NCI-H1417 treated with DMSO at 0.1 percent for 48 hours (cell line): ENCODE results near the gene RITA1.
"Not testable (repeated sequence)": the region's sequence is repeated elsewhere in the genome, so short reads cannot be mapped to it uniquely, and the experiment has no call there.

Source experiments
- DNase-seq: peaks from one replicate; lab custom pipeline; 2025; lab: John Stamatoyannopoulos, UW

RITA1 gene

DNA sequence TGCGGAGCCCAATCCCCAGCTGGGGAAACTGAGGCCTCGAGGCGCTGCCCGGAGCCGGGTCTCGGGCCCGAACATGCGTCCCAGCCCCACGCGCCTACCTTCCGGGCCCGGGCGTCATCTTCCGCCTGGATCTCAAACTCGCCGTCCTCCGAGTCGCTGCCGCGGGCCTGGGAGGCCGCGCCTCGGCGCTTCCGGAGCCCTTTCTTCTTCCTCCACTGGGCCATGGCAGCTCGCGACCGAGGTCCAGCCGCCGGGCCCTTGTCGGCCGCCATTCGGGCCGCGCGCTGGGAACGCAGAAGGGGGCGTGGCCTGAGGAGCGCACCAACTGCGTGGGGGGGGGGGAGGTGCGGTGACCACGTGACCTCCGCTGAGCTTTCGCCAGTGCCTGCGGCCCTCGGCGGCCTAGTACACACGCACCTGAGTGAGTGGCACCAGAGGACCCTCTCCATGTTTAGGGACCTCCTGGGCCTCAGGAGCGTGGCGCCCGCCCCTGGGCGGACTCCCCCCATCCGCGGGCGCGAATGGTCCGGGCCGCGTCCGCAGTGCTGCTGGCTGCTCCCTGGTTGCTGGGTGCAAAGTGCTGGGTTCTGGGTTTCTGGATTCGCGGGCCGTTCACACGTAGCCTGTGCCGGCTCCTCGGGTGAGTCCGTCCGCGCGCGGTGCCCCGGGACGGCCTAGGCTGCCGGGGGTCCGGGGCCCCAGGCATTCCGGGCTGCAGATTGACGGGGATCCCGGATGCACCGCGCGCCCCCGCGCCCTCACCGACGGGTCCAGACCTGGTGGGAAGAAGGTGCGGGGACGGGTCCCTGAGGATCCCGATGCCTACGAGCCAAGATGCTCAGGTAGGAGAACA lies at the start of gene RITA1, which contains the start of gene DDX54:
Gene RITA1 (plus strand): TSS at position 542 of the 853 bp plus-strand sequence. CDS start 1,026 bp downstream, outside the sequence.
Gene DDX54 (minus strand): TSS at position 299 of the 853 bp plus-strand sequence. CDS start 27 bp downstream, at position 272.
- peak; percentile 27 for DNase-seq

- DNase-seq, result no peak
Observed at GRCh38 chr12:113136128-113136989, 49.2 kb upstream of the RITA1 start.

- no peak for DNase-seq
Observed at GRCh38 chr12:113136990-113137511, 48.5 kb upstream of the RITA1 start.

- DNase-seq, result no peak
Observed at GRCh38 chr12:113137861-113138783, 47.4 kb upstream of the RITA1 start.

DNA sequence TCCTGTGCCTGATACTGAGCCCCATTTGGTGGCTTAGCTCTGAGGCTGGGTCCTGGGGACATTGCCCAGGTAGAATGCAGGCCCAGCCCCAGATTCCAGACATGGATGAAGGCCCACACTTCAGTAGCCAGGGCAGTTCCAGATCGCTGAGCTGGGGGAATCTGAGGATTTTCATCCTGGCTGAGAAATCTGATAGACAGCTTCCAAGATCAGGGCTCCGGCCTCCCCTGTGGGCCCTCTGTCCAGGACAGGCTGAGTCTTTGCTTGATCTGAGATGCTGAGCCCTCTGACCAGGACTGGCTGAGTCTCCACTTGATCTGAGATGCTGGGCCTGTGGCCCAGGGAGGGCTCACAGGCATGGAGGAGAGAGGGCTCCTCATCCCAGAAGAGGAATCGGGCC lies 46.7 kb upstream of the RITA1 start:
- no peak for DNase-seq

GRCh38 chr12:113140706-113141105 lies 44.8 kb upstream of the RITA1 start:
- no peak for DNase-seq

- not testable (repeated sequence) for DNase-seq
Observed at GRCh38 chr12:113141716-113142115, 43.8 kb upstream of the RITA1 start.

- no peak for DNase-seq
Observed at GRCh38 chr12:113142173-113142885, 43.2 kb upstream of the RITA1 start.

DNA sequence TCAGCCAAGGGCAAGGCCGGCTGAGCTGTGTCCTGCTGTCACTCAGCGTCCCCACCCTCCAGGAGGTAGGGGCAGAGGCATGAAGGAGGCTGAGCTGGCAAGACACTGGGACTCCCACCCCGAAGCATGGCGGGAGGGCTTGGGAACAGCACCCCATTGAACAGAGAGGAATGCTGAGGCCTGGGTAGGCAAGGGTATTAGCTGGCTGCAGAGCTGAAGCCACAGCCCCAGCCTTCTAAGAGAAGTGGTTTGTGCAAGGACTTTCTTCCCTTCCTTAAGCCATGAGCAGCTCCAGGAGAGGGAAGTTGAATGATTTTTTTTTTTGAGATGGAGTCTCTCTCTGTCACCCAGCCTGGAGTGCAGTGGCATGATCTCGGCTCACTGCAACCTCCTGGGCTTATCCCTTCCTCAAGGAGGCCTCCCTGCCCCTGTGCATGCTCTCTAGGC lies 42.6 kb upstream of the RITA1 start:
- no peak for DNase-seq

DNA sequence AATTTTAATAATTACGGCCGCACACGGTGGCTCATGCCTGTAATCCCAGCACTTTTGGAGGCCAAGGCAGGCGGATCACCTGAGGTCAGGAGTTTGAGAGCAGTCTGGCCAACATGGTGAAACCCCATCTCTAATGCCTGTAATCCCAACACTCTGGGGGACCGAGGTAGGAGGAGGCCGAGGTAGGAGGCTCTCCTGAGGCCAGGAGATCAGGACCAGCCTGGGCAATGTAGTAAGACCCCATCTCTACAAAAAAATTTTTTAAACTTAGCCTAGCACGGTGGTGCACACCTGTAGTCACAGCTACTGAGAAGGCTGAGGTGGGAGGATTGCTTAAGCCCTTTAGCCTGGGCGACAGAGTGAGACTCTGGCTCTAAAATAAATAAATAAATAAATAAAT lies 41.6 kb upstream of the RITA1 start:
- no peak for DNase-seq

DNA sequence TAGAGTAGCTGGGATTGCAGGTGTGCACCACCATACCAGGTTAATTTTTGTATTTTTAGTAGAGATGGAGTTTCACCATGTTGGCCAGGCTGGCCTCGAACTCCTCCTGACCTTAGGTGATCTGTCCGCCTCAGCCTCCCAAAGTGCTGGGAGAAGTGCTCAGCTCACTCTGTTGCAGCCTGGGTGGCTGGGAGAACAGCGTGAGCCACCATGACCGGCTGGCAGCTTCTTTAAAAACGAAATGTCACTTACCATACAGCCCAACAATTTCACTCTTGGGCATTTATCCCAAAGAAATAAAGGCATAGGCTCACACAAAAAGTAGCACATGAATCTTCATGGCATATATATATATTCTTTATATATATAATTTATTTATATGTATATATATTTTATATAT lies 40.7 kb upstream of the RITA1 start:
- DNase-seq, result no peak

GRCh38 chr12:113145720-113146551 lies 39.6 kb upstream of the RITA1 start:
- DNase-seq, result no peak

DNA sequence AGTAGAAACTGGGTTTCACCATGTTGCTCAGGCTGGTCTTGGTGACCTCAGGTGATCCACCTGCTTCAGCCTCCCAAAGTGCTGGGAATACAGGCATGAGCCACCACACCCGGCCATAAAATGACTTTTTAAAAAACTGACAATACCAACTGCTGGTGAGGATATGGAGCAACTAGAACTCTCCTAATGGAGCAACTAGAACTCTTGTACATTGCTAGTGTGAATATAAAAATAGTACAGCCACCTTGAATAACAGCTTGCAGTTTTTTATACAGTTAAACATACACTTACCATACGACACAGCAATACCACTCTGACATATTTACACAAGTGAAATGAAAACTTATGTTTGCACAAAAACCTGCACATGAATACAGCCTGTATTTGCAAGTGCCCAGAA lies 38.5 kb upstream of the RITA1 start:
- DNase-seq, result no peak

- no peak for DNase-seq
Observed at GRCh38 chr12:113149361-113150150, 36.0 kb upstream of the RITA1 start, which contains the start of gene CFAP73. Gene CFAP73, plus strand, starts transcription at chr12:113149724. Its CDS starts 134 bp downstream, at chr12:113149858.

- no peak for DNase-seq
Observed at GRCh38 chr12:113151655-113152054, 33.9 kb upstream of the RITA1 start.

- DNase-seq, result no peak
Observed at GRCh38 chr12:113152196-113152834, 33.2 kb upstream of the RITA1 start.

- DNase-seq, result peak; percentile 28
Observed at GRCh38 chr12:113152835-113153814, 32.4 kb upstream of the RITA1 start.
